ENCODE data around the gene FRRS1. TPM values are rescaled to one million over a fixed set of nuclear protein-coding genes. Genes with fewer than 3 reads are reported as not detected.

The FRRS1 gene
- polyA plus RNA-seq, 2 of the 4 experiments (the other 2 are of a cell fraction) = 2.4 to 4.9 TPM

DNA sequence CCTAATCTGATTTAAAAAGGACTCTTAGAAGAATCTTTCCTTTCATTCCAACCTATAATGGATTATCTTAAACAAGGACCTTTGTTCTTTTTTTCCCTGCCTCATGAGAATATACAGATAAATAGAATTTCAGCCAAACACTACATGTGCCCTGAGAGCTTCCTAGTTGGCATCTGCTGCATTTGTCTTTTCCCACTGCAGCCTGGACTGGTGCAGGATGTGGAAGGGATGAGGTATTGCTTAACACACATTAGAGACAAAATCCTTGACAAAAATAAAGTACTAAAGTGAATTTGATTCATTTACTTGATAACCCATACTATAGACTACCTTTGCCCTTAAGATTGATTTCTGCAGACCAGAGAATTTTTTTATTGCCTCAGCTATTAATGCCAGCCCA, 61.0 kb downstream of the FRRS1 start:
- Histone ChIP-seq H3K4me2 (no peak overlapping the region), H3K27ac (no peak overlapping the region), H3K4me1 (no peaks in the 10 kb centered on the region), H3K4me3 (no peak overlapping the region), H3K9me3 (0 out of 3 replicates have a peak, but pooled peaks cover 3% of the 10 kb centered on the region)
- DNase-seq (ENCODE audit: low read depth in 1 of 2, low spot score in 1 of 2) (no peak), ATAC-seq (no peak), FAIRE-seq (no peak)
- TF ChIP-seq, protein P1, sequence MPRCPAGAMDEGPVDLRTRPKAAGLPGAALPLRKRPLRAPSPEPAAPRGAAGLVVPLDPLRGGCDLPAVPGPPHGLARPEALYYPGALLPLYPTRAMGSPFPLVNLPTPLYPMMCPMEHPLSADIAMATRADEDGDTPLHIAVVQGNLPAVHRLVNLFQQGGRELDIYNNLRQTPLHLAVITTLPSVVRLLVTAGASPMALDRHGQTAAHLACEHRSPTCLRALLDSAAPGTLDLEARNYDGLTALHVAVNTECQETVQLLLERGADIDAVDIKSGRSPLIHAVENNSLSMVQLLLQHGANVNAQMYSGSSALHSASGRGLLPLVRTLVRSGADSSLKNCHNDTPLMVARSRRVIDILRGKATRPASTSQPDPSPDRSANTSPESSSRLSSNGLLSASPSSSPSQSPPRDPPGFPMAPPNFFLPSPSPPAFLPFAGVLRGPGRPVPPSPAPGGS (IDR thresholded peaks at IDR 0.05) = no peak
- no peak for TF ChIP-seq HOXB13 (CRISPR knock-in tag; IDR thresholded peaks at IDR 0.05; ENCODE audit: low read depth)
- no peak for TF ChIP-seq POLR2AphosphoS2 (conservative IDR thresholded peaks at IDR 0.05; ENCODE audit: low read length)
- no peak for TF ChIP-seq TP53 (CRISPR knock-in tag; IDR thresholded peaks at IDR 0.05)
- TF ChIP-seq POLR2A (IDR thresholded peaks at IDR 0.05; ENCODE audit: low read length) = no peak
- TF ChIP-seq MAZ (IDR thresholded peaks at IDR 0.05; ENCODE audit: borderline replicate concordance, low read depth, low read length) = no peak
- no peak for TF ChIP-seq NPAS2 (CRISPR knock-in tag; IDR thresholded peaks at IDR 0.05; ENCODE audit: borderline replicate concordance)
- no peak for TF ChIP-seq EHF (CRISPR knock-in tag; IDR thresholded peaks at IDR 0.05)
- TF ChIP-seq, protein P2, sequence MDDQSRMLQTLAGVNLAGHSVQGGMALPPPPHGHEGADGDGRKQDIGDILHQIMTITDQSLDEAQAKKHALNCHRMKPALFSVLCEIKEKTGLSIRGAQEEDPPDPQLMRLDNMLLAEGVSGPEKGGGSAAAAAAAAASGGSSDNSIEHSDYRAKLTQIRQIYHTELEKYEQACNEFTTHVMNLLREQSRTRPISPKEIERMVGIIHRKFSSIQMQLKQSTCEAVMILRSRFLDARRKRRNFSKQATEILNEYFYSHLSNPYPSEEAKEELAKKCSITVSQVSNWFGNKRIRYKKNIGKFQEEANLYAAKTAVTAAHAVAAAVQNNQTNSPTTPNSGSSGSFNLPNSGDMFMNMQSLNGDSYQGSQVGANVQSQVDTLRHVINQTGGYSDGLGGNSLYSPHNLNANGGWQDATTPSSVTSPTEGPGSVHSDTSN (IDR thresholded peaks at IDR 0.05) = no peak
- TF ChIP-seq, protein P3, sequence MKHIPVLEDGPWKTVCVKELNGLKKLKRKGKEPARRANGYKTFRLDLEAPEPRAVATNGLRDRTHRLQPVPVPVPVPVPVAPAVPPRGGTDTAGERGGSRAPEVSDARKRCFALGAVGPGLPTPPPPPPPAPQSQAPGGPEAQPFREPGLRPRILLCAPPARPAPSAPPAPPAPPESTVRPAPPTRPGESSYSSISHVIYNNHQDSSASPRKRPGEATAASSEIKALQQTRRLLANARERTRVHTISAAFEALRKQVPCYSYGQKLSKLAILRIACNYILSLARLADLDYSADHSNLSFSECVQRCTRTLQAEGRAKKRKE (CRISPR knock-in tag; IDR thresholded peaks at IDR 0.05; ENCODE audit: low read depth) = no peak
- TF ChIP-seq, protein P4, sequence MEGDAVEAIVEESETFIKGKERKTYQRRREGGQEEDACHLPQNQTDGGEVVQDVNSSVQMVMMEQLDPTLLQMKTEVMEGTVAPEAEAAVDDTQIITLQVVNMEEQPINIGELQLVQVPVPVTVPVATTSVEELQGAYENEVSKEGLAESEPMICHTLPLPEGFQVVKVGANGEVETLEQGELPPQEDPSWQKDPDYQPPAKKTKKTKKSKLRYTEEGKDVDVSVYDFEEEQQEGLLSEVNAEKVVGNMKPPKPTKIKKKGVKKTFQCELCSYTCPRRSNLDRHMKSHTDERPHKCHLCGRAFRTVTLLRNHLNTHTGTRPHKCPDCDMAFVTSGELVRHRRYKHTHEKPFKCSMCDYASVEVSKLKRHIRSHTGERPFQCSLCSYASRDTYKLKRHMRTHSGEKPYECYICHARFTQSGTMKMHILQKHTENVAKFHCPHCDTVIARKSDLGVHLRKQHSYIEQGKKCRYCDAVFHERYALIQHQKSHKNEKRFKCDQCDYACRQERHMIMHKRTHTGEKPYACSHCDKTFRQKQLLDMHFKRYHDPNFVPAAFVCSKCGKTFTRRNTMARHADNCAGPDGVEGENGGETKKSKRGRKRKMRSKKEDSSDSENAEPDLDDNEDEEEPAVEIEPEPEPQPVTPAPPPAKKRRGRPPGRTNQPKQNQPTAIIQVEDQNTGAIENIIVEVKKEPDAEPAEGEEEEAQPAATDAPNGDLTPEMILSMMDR (IDR thresholded peaks at IDR 0.05) = no peak
- POLR2A ChIA-PET = no interaction called here
- CTCF ChIA-PET = interaction anchor here (1.2 to 1.3 kb wide), 2 partner anchors 14 to 18 kb away, joined by 3 to 7 read pairs; no protein-coding TSS in a partner anchor

DNA sequence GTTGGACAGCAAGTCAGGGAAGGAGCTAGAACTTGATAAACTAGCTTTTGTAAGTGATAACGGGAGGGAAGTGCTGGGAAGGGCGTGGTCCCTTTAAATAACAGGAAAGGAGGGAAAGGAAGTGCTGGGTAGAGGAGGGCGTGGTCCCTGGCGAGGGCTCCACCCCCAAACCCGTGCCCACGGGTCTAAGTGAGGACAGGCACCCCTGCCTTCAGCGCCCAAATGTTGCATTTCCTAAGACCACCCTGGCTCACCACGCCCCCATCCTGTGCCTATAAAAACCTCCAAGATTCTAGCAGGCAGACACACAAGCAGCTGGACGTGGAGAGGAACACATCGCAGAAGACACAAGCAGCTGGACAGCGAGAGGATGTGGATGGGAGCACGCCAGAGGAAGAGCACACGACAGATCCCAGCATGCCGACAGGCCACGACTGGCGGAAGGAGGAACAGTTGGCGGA, 62.0 kb downstream of the FRRS1 start:
- FAIRE-seq (no peak), DNase-seq (ENCODE audit: low read depth in 1 of 2, low spot score in 1 of 2) (no peak), ATAC-seq (no peak)
- Histone ChIP-seq H3K9me3 (0 out of 3 replicates have a peak, but pooled peaks cover 3% of the 10 kb centered on the region), H3K27ac (no peak overlapping the region), H3K4me3 (no peak overlapping the region), H3K4me2 (no peak overlapping the region), H3K4me1 (no peaks in the 10 kb centered on the region)
- CTCF ChIA-PET = interaction anchor here (0.6 to 1.2 kb wide), 2 partner anchors 13 to 1586 kb away, joined by 3 read pairs; no protein-coding TSS in a partner anchor
- WGBS (ENCODE audit: missing lambda C conversion rate) = 68% methylated on average over 17 of the region's 17 CpGs
- TF ChIP-seq MYC (IDR thresholded peaks at IDR 0.05; ENCODE audit: borderline replicate concordance, low read length) (no peak), BHLHE40 (IDR thresholded peaks at IDR 0.05; ENCODE audit: low read depth, low read length) (no peak), CHD2 (IDR thresholded peaks at IDR 0.05; ENCODE audit: low read length, partially characterized antibody) (no peak), EHF (CRISPR knock-in tag; IDR thresholded peaks at IDR 0.05) (no peak), KDM5A (IDR thresholded peaks at IDR 0.05) (no peak), JUNB (IDR thresholded peaks at IDR 0.05) (no peak), ZNF302 (CRISPR knock-in tag; IDR thresholded peaks at IDR 0.05) (no peak), PHF8 (IDR thresholded peaks at IDR 0.05; ENCODE audit: borderline replicate concordance, low read depth) (no peak), CEBPB (IDR thresholded peaks at IDR 0.05) (no peak), POLR2A (IDR thresholded peaks at IDR 0.05; ENCODE audit: low read length) (no peak), HOXB5 (CRISPR knock-in tag; IDR thresholded peaks at IDR 0.05) (no peak)
- TF ChIP-seq, protein P5, sequence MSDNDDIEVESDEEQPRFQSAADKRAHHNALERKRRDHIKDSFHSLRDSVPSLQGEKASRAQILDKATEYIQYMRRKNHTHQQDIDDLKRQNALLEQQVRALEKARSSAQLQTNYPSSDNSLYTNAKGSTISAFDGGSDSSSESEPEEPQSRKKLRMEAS (IDR thresholded peaks at IDR 0.05) = no peak
- TF ChIP-seq, protein P3 (CRISPR knock-in tag; IDR thresholded peaks at IDR 0.05; ENCODE audit: low read depth) = no peak
- TF ChIP-seq, protein P6, sequence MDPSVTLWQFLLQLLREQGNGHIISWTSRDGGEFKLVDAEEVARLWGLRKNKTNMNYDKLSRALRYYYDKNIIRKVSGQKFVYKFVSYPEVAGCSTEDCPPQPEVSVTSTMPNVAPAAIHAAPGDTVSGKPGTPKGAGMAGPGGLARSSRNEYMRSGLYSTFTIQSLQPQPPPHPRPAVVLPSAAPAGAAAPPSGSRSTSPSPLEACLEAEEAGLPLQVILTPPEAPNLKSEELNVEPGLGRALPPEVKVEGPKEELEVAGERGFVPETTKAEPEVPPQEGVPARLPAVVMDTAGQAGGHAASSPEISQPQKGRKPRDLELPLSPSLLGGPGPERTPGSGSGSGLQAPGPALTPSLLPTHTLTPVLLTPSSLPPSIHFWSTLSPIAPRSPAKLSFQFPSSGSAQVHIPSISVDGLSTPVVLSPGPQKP (IDR thresholded peaks at IDR 0.05; ENCODE audit: low read depth, low read length) = no peak
- POLR2A ChIA-PET = no interaction called here

Data from A549 (cell line).